AG09319 (cell line): Measurements from ENCODE around the gene FDX1.

ENCODE experiments used
- DNase-seq: peaks from one replicate; pipeline ENCODE4 v3.0.0-alpha.2; 2010; ENCODE audit warnings: low read depth; ENCODE audit errors: extremely low read depth
- TF ChIP-seq, protein P1 (sequence below): IDR thresholded peaks from 2 replicates; pipeline ENCODE4 v1.5.1; 2011; ENCODE audit warnings: low read depth, mild to moderate bottlenecking, inconsistent platforms, low read length, moderate library complexity

Gene FDX1

DNA sequence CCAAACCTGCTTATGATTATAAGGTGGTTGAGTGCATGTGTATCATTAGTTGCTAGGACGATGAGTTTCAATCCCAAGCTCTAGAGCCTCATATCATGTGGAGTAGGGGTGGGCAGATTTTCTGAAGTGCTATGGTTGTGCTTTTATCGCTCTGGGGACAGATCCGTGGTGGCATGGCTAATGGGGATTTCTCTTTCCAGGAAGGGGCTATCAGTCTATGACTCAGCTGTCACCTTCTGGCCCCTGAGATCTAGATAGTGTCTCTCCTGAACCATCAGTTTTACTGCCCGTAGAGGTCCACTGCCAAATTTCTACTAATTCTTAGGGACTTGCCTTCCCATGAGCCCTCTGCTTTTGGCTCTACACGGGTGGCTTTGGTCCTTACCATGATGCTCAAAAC, 51.8 kb downstream of the FDX1 start:
- TF ChIP-seq, protein P1, sequence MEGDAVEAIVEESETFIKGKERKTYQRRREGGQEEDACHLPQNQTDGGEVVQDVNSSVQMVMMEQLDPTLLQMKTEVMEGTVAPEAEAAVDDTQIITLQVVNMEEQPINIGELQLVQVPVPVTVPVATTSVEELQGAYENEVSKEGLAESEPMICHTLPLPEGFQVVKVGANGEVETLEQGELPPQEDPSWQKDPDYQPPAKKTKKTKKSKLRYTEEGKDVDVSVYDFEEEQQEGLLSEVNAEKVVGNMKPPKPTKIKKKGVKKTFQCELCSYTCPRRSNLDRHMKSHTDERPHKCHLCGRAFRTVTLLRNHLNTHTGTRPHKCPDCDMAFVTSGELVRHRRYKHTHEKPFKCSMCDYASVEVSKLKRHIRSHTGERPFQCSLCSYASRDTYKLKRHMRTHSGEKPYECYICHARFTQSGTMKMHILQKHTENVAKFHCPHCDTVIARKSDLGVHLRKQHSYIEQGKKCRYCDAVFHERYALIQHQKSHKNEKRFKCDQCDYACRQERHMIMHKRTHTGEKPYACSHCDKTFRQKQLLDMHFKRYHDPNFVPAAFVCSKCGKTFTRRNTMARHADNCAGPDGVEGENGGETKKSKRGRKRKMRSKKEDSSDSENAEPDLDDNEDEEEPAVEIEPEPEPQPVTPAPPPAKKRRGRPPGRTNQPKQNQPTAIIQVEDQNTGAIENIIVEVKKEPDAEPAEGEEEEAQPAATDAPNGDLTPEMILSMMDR, result no peak
- DNase-seq, result no peak

DNA sequence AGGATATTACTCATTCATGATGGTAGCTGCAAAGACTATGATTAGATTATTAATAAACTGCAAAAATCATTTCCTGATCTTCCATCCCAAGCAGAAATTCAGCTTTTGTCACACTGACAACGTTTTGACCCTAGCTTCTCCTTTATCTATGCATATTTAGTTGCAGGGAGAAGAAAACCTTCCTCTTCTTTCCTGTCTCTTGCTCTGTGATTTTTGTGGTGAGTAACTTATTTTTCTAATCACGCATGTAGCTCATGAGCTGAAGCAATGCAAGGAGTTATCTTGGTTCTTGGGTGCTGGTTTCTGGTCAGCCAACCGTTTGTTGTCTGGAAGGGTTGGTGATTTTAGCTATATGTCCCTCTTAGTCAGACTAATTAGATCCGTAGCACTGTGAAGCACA, 56.4 kb downstream of the FDX1 start:
- TF ChIP-seq, protein P1, result no peak
- DNase-seq, result no peak

DNA sequence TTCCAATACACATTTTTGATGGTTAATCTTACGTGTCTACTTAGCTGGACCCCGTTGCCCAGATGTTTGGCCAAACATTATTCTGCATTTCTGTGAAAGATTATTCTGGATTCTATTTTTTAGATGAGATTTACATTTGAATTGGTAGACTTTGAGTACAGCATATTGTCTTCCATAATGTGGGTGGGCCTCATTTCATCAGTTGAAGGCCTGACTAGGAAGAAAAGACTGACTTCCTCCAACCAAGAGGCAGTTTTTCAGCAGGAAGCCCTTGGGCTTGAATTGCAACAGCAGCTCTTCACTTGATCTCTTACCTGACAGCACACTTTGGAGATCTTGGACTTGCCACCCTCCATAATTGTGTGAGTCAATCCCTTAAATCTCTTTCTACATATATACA, 58.7 kb downstream of the FDX1 start:
- no peak for DNase-seq
- TF ChIP-seq, protein P1, result no peak

DNA sequence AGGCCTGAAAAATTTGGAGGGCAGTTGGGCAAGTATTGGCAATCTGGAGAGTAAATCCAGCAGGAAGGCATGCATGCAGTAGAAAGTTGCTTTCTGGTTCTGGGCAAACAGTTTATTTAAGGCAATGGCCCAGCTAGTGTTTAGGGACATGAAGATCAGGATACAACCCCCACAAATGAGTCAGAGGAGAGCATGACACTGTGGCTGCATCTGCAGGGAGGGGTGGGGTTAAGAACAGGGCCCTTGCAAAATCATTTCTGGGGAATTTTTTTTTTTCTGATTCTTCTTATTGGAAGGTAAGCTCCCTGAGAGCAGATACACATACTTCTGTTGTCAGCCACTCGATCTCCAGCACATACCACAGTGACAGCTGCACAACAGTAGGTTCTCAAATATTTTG, 61.1 kb downstream of the FDX1 start:
- TF ChIP-seq, protein P1, result no peak
- no peak for DNase-seq

DNA sequence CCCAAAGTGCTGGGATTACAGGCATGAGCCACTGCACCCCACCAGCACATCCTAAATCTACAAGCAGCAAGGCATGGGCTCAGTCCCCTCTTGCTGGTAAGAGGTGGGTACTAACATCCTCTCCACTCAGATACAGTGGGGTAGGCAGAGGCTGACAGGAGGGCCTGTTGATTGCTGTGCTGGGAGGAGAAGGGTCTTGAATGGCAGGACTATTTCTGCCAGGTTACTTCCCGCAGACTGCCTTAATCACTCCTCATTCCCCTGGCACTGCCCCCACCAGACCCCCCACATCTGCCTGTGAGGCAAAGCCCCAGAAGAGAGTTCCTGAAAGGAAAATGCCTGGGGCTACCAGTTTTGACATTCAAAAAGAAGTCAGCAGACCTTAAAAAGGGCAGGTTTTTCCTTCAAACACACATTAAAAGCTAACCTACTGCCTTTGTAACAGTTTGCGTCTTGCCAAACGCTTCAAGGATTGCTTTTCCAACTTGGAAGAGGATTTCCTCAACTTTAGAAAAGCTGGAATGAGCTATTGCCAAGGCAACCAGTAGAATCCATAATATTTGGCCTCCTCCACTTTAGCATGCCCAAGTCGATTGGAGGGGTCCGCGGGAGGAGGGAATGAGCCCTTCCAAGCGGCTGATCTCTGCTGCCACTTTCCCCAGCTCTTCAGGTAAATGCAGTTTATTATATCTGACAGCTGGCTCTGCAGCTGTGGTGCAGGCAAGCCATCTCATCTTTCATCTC, 62.0 kb downstream of the FDX1 start:
- DNase-seq, result no peak
- TF ChIP-seq, protein P1, result no peak

DNA sequence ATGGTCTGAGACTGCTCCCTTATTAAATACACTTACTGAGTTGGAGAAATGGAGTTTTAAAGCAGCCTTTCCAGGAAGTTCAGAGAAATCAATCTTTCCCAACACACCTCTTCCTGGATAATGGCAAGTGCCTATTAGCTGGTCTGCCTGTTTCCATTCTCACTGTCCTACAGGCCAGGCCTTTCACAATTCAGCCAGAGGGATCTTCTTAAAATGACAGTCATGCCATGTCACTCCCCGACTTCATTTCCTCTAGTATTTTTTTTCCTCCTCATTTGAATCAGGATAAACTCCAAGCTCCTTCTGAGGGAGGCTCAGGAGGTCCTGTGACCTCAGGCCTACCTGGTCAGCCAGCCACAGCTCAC, 62.6 kb downstream of the FDX1 start:
- TF ChIP-seq, protein P1, result no peak

DNA sequence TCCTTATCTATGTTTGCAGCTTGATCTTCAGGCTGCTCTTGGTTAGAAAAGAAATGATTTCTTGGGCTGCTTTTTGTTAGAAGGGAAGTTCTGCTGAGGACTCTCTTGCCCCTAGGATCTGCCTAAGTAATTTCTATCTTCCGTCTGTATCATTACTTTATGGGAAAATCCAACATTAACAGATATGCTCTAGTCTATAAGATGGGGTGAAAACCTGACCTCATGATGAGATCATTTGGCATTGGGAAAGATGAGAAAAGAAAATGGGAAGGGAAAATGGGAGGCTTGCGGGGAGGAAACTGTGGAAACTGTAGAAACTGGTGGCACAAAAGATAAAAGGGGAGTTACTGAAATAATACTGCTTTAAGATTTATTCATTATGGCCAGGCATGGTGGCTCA, 63.6 kb downstream of the FDX1 start:
- TF ChIP-seq, protein P1, result no peak
- no peak for DNase-seq

More for the DNA sequence above, 62.6 kb downstream of the FDX1 start:
- DNase-seq, result no peak
